ENCODE data around the gene PSMD6.

Gene PSMD6

DNA sequence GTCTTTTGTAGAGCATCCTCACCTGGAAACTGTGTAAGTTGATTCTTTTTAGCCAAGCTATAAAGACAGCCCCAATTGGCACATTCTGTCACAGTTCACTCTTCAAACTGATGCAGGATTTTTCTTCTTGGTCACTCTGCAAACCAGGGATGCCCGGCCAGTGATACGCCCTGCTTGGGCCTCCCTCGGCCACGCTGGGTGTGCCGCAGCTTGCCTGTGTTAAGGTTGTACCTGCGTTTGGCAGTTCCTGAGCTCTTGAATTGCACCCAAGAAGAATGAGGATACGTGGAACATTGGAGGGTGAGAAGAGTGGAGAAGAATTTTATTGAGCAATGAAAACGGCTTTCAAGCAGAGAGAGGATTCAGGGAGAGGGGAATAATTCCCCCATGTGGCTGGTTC lies 49.9 kb downstream of the PSMD6 start:
- no peaks in the 10 kb centered on the region for H3K9me3 Mint-ChIP-seq
- CTCF ChIA-PET, result interaction anchor here (0.8 to 2.7 kb wide), 2 partner anchors 8 to 21 kb away, joined by 4 to 9 read pairs; no protein-coding TSS in a partner anchor
- H3K4me3 Mint-ChIP-seq, result no peak overlapping the region
- H3K27me3 Mint-ChIP-seq, result no peaks in the 10 kb centered on the region
- H3K4me1 Mint-ChIP-seq, result peaks cover 86% of the 10 kb centered on the region
- peaks cover 64% of the 10 kb centered on the region for H3K36me3 Mint-ChIP-seq
- DNase-seq, result no peak
- H3K27ac Mint-ChIP-seq, result peak overlapping the region; percentile 39

DNA sequence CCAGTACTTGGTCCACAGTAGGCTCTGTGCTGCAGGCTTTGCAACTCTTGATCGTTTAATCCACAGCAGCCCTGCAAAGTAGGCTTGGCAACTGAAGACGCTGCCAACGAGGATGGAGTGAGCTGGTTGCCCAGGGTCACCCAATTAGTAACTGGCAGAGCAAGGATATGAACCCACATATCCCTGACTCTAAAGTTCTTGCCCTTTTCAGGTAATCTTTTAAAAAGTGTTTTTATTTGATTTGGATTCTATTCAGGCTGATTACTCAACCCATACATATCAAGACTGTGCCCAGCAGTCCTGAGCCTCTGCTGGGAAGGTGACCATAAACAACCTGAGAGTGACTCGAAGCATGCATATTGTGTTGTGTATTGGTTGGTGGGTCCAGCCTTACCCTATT lies 50.3 kb downstream of the PSMD6 start:
- peaks cover 65% of the 10 kb centered on the region for H3K36me3 Mint-ChIP-seq
- H3K9me3 Mint-ChIP-seq, result no peaks in the 10 kb centered on the region
- H3K4me1 Mint-ChIP-seq, result peaks cover 83% of the 10 kb centered on the region
- H3K4me3 Mint-ChIP-seq, result no peak overlapping the region
- H3K27me3 Mint-ChIP-seq, result no peaks in the 10 kb centered on the region
- no peak for DNase-seq
- H3K27ac Mint-ChIP-seq, result peak overlapping the region; percentile 83
- CTCF ChIA-PET, result interaction anchor here (2.7 kb wide), 1 partner anchor 21 kb away, joined by 9 read pairs; no protein-coding TSS in a partner anchor

GRCh38 chr3:63972196-63972595 lies 51.1 kb downstream of the PSMD6 start:
- CTCF ChIA-PET, result interaction anchor here (0.6 to 2.7 kb wide), 2 partner anchors 11 to 22 kb away, joined by 3 to 9 read pairs; no protein-coding TSS in a partner anchor
- no peaks in the 10 kb centered on the region for H3K27me3 Mint-ChIP-seq
- H3K4me3 Mint-ChIP-seq, result peak overlapping the region; percentile 40
- no peaks in the 10 kb centered on the region for H3K9me3 Mint-ChIP-seq
- peaks cover 79% of the 10 kb centered on the region for H3K4me1 Mint-ChIP-seq
- DNase-seq, result no peak
- peak overlapping the region; percentile 83 for H3K27ac Mint-ChIP-seq
- peaks cover 61% of the 10 kb centered on the region for H3K36me3 Mint-ChIP-seq

DNA sequence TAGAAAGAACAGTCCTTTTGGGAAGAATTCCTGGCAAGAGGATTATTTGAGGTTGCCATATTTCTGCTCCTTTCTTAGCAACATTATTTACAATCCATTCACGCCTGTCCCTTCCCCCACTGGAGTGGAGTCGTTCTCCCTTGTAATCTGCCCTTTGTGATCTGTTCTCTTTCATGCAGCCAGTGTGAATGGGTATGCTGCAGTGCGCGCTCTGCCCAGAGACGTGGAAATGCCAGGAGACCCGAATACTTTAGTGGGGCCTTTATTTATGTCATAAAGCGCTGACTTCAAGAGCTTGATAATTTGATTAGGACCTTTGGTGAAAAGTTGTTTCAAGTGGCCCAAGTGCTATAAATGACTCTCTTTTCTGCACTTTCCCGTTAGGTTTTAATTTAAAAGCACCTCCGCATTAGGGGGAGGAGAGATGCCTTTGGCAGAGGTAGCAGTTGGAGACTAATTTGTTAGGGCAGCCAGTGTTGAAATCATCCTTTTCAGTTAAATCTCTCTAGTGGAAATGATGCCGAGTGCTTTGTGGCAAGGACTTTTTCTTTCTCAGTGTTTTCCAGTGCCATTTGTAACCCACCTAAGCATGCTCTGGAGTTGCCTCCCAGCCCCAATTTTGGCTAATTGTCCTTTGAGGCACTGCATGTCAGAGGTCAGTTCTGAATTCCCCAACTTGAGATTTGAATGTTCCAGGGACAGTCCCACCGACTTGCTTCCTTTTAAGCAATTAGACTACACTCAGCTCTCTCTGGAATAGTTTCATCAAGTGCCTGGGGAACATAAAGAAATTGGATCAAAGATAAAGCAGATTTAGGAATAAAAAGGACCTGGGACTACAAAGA lies 52.4 kb downstream of the PSMD6 start:
- peak overlapping the region; percentile 87 for H3K4me3 Mint-ChIP-seq

DNA sequence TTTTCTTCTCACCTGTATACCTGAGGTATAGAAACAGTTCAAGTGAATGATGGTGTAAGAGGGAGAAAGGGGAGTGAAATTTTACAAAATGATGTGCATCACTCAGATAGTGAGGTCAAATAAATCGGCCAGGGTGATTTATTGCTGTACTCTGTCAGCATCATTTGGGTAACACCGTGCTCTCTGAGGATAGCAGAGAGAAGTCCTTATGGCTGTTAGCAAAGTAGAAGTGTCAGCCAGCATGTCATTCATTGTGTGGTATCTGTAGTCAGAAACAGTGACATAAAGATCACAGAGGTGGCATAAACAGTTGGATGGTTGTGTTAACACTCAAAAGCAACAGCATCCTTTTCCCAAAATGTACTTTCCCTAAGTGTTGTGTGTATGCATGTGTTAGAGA lies 53.4 kb downstream of the PSMD6 start:
- Mint-ChIP-seq H3K9me3 (no peaks in the 10 kb centered on the region), H3K27me3 (no peaks in the 10 kb centered on the region), H3K4me3 (peak overlapping the region; percentile 87), H3K27ac (peak overlapping the region; percentile 99), H3K36me3 (peaks cover 46% of the 10 kb centered on the region), H3K4me1 (peaks cover 77% of the 10 kb centered on the region)
- no peak for DNase-seq
- CTCF ChIA-PET, result interaction anchor here (1.7 to 12.1 kb wide), 2 partner anchors 9 to 23 kb away, joined by 6 to 139 read pairs; no protein-coding TSS in a partner anchor

More for the DNA sequence above, 52.4 kb downstream of the PSMD6 start:
- peaks cover 50% of the 10 kb centered on the region for H3K36me3 Mint-ChIP-seq
- peaks cover 76% of the 10 kb centered on the region for H3K4me1 Mint-ChIP-seq
- CTCF ChIA-PET, result interaction anchor here (1.1 to 12.1 kb wide), 4 partner anchors 8 to 53 kb away, joined by 3 to 139 read pairs (median 4); no protein-coding TSS in a partner anchor
- no peaks in the 10 kb centered on the region for H3K9me3 Mint-ChIP-seq
- no peak for DNase-seq
- peak overlapping the region; percentile 99 for H3K27ac Mint-ChIP-seq
- H3K27me3 Mint-ChIP-seq, result no peaks in the 10 kb centered on the region

DNA sequence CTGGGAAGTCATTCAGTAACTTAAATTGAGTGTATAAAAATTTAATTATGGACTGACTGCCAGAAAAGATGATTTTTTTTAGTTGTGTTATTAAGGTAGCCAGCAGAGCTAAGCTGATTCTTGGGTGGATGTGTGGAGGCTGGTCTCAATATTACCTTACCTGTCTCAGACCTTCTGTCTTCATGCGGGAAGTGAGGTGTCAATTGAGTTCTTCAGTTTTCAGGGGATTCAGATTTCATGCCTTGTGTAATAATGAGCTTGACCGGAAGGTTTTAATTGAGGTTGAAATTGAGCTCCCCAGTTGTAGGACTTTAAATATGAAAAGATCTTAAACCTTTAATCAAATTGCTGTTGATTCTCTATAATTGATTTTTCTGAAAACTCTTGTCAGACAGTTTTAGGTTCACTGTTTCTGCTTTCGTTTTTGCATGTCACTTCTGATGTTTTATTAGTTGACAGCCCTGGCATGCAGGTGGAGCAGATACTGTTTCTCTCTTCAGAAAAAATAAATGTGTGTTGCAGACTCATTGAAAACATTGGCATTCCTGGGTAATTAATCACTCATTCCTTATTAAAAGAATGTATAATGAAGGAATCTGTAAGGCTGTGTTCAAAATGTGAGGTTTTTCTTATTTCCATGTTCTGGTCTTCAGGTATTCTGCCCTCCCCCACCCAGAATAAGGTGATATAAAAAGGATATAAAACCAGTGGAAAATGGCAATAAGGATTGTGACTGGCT lies 54.5 kb downstream of the PSMD6 start:
- H3K9me3 Mint-ChIP-seq, result no peaks in the 10 kb centered on the region
- H3K4me3 Mint-ChIP-seq, result peak overlapping the region; percentile 87
- H3K36me3 Mint-ChIP-seq, result peaks cover 37% of the 10 kb centered on the region
- peaks cover 72% of the 10 kb centered on the region for H3K4me1 Mint-ChIP-seq
- H3K27me3 Mint-ChIP-seq, result no peaks in the 10 kb centered on the region
- CTCF ChIA-PET, result interaction anchor here (0.7 to 12.1 kb wide), 7 partner anchors 9 to 24 kb away, joined by 3 to 139 read pairs (median 4); no protein-coding TSS in a partner anchor
- H3K27ac Mint-ChIP-seq, result peak overlapping the region; percentile 99
- DNase-seq, result no peak

DNA sequence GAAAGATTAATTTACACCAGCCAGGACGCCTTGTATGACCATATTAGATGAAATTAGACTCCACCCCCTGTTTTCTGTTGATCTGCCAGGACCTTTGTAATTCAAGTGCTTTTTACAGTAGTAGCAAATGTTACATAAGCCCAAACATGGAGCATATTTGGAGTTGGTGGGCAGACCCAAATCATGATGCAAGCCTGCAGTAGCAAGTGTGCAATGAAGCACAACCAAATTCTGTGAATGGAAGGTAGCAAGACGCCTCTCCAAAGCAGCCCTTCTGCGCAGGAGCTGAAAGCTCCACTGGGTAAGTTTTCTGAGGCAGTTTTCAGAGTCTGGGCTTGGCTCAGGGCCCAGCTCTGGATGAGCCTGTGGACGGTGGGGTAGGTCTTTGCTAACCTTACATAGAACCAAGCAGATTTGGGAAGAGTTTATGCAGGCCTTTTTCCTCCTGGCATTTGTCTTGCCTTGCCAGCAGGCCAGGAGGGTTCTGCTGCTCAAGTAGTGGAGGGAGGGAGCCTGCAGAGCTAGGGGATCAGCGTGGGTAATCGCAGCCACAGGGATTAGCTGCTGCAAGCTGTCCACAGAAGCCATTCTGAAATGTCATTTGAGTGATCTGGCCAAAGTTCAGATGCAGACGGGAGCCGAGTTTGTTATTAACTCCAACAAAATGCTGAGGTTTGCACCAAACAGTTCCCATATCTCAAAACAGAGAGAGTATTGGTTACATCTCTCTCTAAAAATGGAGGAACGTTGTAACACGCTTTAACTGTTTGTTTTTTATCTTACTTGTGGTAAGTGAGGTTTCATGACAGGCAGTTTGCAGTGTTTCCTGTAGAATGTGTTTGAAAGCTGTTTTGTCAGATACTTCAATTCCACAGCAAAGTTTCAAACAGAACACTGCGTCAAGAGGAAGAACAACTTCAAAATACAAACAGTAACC lies 55.4 kb downstream of the PSMD6 start:
- CTCF ChIA-PET, result interaction anchor here (0.7 to 12.1 kb wide), 8 partner anchors 8 to 57 kb away, joined by 3 to 139 read pairs (median 4); no protein-coding TSS in a partner anchor
- H3K9me3 Mint-ChIP-seq, result no peaks in the 10 kb centered on the region
- peaks cover 70% of the 10 kb centered on the region for H3K4me1 Mint-ChIP-seq
- peaks cover 31% of the 10 kb centered on the region for H3K36me3 Mint-ChIP-seq
- no peaks in the 10 kb centered on the region for H3K27me3 Mint-ChIP-seq
- peak overlapping the region; percentile 87 for H3K4me3 Mint-ChIP-seq
- peak overlapping the region; percentile 99 for H3K27ac Mint-ChIP-seq
- peak; percentile 56 for DNase-seq

DNA sequence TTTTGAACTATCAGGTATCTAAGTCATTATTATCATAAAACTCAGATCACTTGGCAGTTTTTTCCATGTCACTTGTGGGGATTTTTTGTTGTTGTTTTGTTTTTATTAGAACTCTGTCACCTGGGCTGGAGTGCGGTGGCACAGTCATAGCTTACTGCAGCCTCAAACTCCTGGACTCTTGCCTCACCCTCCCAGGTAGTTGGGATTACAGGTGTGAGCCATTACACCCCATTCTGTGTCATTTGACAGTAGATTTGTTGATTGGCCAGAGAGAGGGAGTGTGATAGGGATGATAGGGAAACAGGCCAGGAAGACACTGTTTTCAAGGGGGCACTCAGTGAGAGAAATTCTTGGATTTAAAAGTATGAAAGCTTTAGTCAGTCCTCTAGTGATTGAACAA lies 56.4 kb downstream of the PSMD6 start:
- Mint-ChIP-seq H3K36me3 (peaks cover 20% of the 10 kb centered on the region), H3K4me1 (peaks cover 61% of the 10 kb centered on the region), H3K27me3 (no peaks in the 10 kb centered on the region), H3K27ac (peak overlapping the region; percentile 99), H3K9me3 (no peaks in the 10 kb centered on the region), H3K4me3 (peak overlapping the region; percentile 69)
- CTCF ChIA-PET, result interaction anchor here (1.1 to 12.1 kb wide), 3 partner anchors 12 to 55 kb away, joined by 4 to 139 read pairs (median 5); no protein-coding TSS in a partner anchor
- DNase-seq, result no peak

- Mint-ChIP-seq H3K4me3 (no peak overlapping the region), H3K36me3 (peaks cover 20% of the 10 kb centered on the region), H3K27me3 (no peaks in the 10 kb centered on the region), H3K27ac (peak overlapping the region; percentile 99), H3K4me1 (peaks cover 55% of the 10 kb centered on the region), H3K9me3 (no peaks in the 10 kb centered on the region)
- DNase-seq, result no peak
- CTCF ChIA-PET, result interaction anchor here (1.1 to 12.1 kb wide), 2 partner anchors 27 to 56 kb away, joined by 4 to 139 read pairs; no protein-coding TSS in a partner anchor
Measured at GRCh38 chr3:63966007-63966406, 57.3 kb downstream of the PSMD6 start.

DNA sequence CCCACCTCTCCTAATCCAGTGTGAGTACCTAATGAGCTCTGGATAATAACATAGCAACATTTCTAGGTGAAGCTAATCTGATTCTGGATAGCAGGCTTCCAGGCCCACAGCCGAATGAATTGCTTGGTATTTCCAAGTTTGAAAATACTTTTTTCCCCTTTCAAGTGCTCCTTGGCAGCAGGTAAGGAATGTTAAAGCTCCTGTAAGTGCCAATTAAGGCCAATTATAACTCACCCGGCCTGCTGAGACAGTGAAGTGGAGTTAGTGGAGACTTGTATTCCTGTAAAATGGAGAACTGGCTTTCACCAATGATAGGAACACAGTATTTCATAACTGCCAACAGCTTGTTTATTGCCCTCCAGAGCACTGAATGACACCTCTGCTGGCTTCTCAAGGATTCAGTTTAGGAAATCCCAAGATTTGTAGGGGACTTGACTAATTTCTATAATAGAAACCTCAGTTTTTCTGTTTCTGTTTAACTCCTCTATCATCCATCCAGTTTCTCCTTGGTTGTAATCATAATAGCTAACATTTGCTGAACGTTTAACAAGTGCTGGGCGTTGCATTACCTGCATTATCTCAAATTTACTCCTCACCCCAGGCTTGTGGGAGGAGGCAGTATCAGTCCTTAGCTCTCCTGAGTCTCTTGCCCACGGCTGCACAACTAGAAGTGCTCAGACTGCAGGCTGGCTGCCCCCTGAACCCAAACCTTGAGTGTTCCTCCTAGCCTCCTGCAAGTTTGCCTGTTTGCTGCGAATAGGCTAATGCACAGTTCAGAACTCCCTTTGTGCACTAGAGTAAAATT lies 58.4 kb downstream of the PSMD6 start:
- Mint-ChIP-seq H3K4me3 (no peak overlapping the region), H3K27ac (no peak overlapping the region), H3K27me3 (no peaks in the 10 kb centered on the region), H3K36me3 (peaks cover 17% of the 10 kb centered on the region), H3K4me1 (peaks cover 53% of the 10 kb centered on the region), H3K9me3 (no peaks in the 10 kb centered on the region)
- CTCF ChIA-PET, result interaction anchor here (0.7 to 12.1 kb wide), 6 partner anchors 9 to 58 kb away, joined by 3 to 139 read pairs (median 4); partner anchors contain the start of gene PSMD6
- DNase-seq, result no peak

- DNase-seq, result no peak
- H3K36me3 Mint-ChIP-seq, result peaks cover 8% of the 10 kb centered on the region
- peaks cover 51% of the 10 kb centered on the region for H3K4me1 Mint-ChIP-seq
- H3K9me3 Mint-ChIP-seq, result no peaks in the 10 kb centered on the region
- H3K27ac Mint-ChIP-seq, result peak overlapping the region; percentile 2
- H3K4me3 Mint-ChIP-seq, result no peak overlapping the region
- no peaks in the 10 kb centered on the region for H3K27me3 Mint-ChIP-seq
- CTCF ChIA-PET, result interaction anchor here (1.0 to 12.1 kb wide), 8 partner anchors 12 to 59 kb away, joined by 3 to 139 read pairs (median 4); partner anchors contain the start of gene PSMD6
Measured at GRCh38 chr3:63963496-63963895, 59.8 kb downstream of the PSMD6 start.

DNA sequence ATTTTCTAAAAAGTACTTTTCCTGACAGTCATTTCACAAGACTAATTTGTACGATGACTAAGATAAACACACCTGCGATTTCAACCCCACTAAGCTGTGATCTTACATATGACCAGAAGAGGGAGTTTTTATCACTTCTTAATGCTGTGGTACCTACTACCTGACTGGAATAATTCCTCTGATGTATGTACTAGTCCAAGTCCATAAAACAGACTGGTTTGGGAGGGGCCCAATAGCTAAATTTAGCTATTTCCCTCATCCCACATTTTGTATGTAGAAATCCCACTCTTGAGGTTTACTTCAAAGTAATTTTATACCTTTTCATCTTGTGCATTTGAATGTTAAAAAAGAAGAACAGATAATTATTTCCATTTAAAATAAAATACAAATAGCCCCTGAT lies 61.4 kb downstream of the PSMD6 start:
- H3K27ac Mint-ChIP-seq, result no peak overlapping the region
- peaks cover 43% of the 10 kb centered on the region for H3K4me1 Mint-ChIP-seq
- H3K4me3 Mint-ChIP-seq, result no peak overlapping the region
- H3K36me3 Mint-ChIP-seq, result peaks cover 8% of the 10 kb centered on the region
- no peak for DNase-seq
- CTCF ChIA-PET, result interaction anchor here (0.8 to 12.1 kb wide), 15 partner anchors 9 to 61 kb away, joined by 3 to 139 read pairs (median 4); partner anchors contain the start of gene PSMD6
- H3K27me3 Mint-ChIP-seq, result no peaks in the 10 kb centered on the region
- H3K9me3 Mint-ChIP-seq, result no peaks in the 10 kb centered on the region

Measured in activated naive CD4-positive, alpha-beta T cell treated with anti-CD3 and anti-CD28 coated beads, Interleukin-2, amount 10 ng/mL, durations not matched to agents 7 days and 5 days (primary cell).